HepG2 (cell line): ENCODE results near the gene PLVAP. TPM values are rescaled to one million over a fixed set of nuclear protein-coding genes. Genes with fewer than 3 reads are reported as not detected.

Source experiments
- ARID3A ChIP-seq: IDR thresholded peaks from 2 replicates; pipeline ENCODE4 v1.6.1; 2012; ENCODE audit warnings: low read depth, low read length, improper control_type of control experiment
- ARID5B ChIP-seq: IDR thresholded peaks from 2 replicates; pipeline ENCODE4 v1.4.0; 2020; ENCODE audit warnings: mild to moderate bottlenecking, missing genetic modification reagents
- BHLHE40 ChIP-seq: IDR thresholded peaks from 2 replicates; pipeline ENCODE4 v1.6.1; 2011; ENCODE audit warnings: low read length, improper control_type of control experiment
- DBP ChIP-seq: sonication (generic); formaldehyde crosslinking; IDR thresholded peaks from 2 replicates; pipeline ENCODE4 v1.4.0; 2020; ENCODE audit warnings: missing genetic modification reagents; ENCODE audit errors: not compliant biosample characterization
- KAT2B ChIP-seq: fragments of 150-350 bp; IDR thresholded peaks from 2 replicates; pipeline ENCODE4 v1.6.1; 2014; ENCODE audit warnings: low read depth, low read length, borderline replicate concordance
- NAIF1 ChIP-seq: sonication (generic); formaldehyde crosslinking; IDR thresholded peaks from 2 replicates; pipeline ENCODE4 v1.5.0; 2020; ENCODE audit warnings: mild to moderate bottlenecking, missing genetic modification reagents, borderline replicate concordance
- NFYC ChIP-seq: IDR thresholded peaks from 2 replicates; pipeline ENCODE4 v1.6.1; 2016; ENCODE audit warnings: missing genetic modification reagents, missing compliant biosample characterization
- PHF5A ChIP-seq: IDR thresholded peaks from one replicate; pipeline ENCODE4 v1.6.1; 2018; ENCODE audit warnings: low read depth, missing genetic modification reagents; ENCODE audit not compliant: unreplicated experiment
- PHF8 ChIP-seq: sonication (generic); formaldehyde crosslinking; IDR thresholded peaks from 2 replicates; pipeline ENCODE4 v1.5.0; 2020; ENCODE audit warnings: missing genetic modification reagents
- PRMT3 ChIP-seq: sonication (generic); formaldehyde crosslinking; IDR thresholded peaks from 2 replicates; pipeline ENCODE4 v1.8.1; 2022; ENCODE audit warnings: low read depth, mild to moderate bottlenecking, moderate library complexity, missing genetic modification reagents, borderline replicate concordance
- SNAPC2 ChIP-seq: sonication (generic); formaldehyde crosslinking; IDR thresholded peaks from 2 replicates; pipeline ENCODE4 v1.8.1; 2022; ENCODE audit warnings: mild to moderate bottlenecking, missing genetic modification reagents
- STAT6 ChIP-seq: sonication (generic); formaldehyde crosslinking; IDR thresholded peaks from 2 replicates; pipeline ENCODE4 v1.4.0; 2020; ENCODE audit warnings: missing genetic modification reagents, mild to moderate bottlenecking, borderline replicate concordance
- ZNF143 ChIP-seq: sonication (generic); formaldehyde crosslinking; IDR thresholded peaks from 2 replicates; pipeline ENCODE4 v1.4.0; 2020; ENCODE audit warnings: missing genetic modification reagents
- ZNF329 ChIP-seq: sonication (generic); formaldehyde crosslinking; IDR thresholded peaks from 2 replicates; pipeline ENCODE4 v1.9.0; 2021; ENCODE audit warnings: low read depth, mild to moderate bottlenecking, missing genetic modification reagents
- ZNF709 ChIP-seq: sonication (generic); formaldehyde crosslinking; IDR thresholded peaks from 2 replicates; pipeline ENCODE4 v1.5.0; 2020; ENCODE audit warnings: mild to moderate bottlenecking, missing genetic modification reagents
- polyA plus RNA-seq, 8 experiments: library from polyadenylated mRNA; depleted of rRNA in 3 of 8; stranded (reverse) in 7 of 8; unstranded in 1 of 8; fragments of >200 nt; fragmentation: Illumina TruSeq in 4 of 8; extraction: Trizol in 4 of 8; gene quantifications; 2 replicates each; pipeline versions ENCODE4 v1.2.1 to v1.2.3, GENCODE V29; 2011 to 2016; ENCODE audit warnings: low read depth in 4 of 8, missing spikeins in 1 of 8, mixed read lengths in 1 of 8; ENCODE audit not compliant: insufficient read depth in 1 of 8
- total RNA-seq, 5 experiments: library from RNA; depleted of rRNA; stranded (reverse); fragments of >200 nt; fragmentation: Illumina TruSeq; extraction: Trizol; gene quantifications; 2 replicates each; pipeline ENCODE4 v1.2.3, GENCODE V29; 2016; ENCODE audit warnings: low read depth in 1 of 5
- TF ChIP-seq, protein P1 (sequence below): sonication (generic); formaldehyde crosslinking; IDR thresholded peaks from 2 replicates; pipeline ENCODE4 v1.8.1; 2023; ENCODE audit warnings: mild to moderate bottlenecking, missing genetic modification reagents

Gene PLVAP
- total and polyA plus RNA-seq, 2 of the 13 experiments (the other 11 are each of a cell fraction or from before 2014, with no cell fraction given) = 0.26 TPM; not detected in 1

- TF ChIP-seq ARID5B (CRISPR knock-in tag) (peak; percentile 25; the same call in 1 of the 2 replicates), ZNF329 (CRISPR knock-in tag) (peak; percentile 91), ARID3A (0 out of 2 replicates have a peak, but pooled peaks have one; percentile 6), ZNF143 (CRISPR knock-in tag) (peak; percentile 62), BHLHE40 (no peak), PHF8 (peak; percentile 84), STAT6 (CRISPR knock-in tag) (0 out of 2 replicates have a peak, but pooled peaks have one; percentile 57), ZNF709 (0 out of 2 replicates have a peak, but pooled peaks have one; percentile 35), NAIF1 (CRISPR knock-in tag) (0 out of 2 replicates have a peak, but pooled peaks have one; percentile 8), DBP (CRISPR knock-in tag) (no peak), SNAPC2 (peak; percentile 99), NFYC (CRISPR knock-in tag) (peak; percentile 62), PHF5A (CRISPR knock-in tag) (peak; percentile 33), PRMT3 (CRISPR knock-in tag) (peak; percentile 64; the same call in 1 of the 2 replicates), KAT2B (no peak)
- TF ChIP-seq, protein P1, sequence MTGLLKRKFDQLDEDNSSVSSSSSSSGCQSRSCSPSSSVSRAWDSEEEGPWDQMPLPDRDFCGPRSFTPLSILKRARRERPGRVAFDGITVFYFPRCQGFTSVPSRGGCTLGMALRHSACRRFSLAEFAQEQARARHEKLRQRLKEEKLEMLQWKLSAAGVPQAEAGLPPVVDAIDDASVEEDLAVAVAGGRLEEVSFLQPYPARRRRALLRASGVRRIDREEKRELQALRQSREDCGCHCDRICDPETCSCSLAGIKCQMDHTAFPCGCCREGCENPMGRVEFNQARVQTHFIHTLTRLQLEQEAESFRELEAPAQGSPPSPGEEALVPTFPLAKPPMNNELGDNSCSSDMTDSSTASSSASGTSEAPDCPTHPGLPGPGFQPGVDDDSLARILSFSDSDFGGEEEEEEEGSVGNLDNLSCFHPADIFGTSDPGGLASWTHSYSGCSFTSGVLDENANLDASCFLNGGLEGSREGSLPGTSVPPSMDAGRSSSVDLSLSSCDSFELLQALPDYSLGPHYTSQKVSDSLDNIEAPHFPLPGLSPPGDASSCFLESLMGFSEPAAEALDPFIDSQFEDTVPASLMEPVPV (CRISPR knock-in tag) = peak; percentile 81
These were observed 28.3 kb upstream of the PLVAP start, which contains the start of gene BST2 (continued) for GRCh38 chr19:17405250-17406045.
